ENCODE data around the gene MTF1. TPM values are rescaled to one million over a fixed set of nuclear protein-coding genes. Genes with fewer than 3 reads are reported as not detected.

MTF1 gene
- polyA plus RNA-seq, 1 donor from 2014 or later = 3.7 TPM

GRCh38 chr1:37890378-37891014 lies 31.1 kb upstream of the MTF1 start:
- no peaks in the 10 kb centered on the region for H3F3A ChIP-seq (ENCODE audit: insufficient read depth, low read length, poor library complexity, severe bottlenecking)
- no peak overlapping the region for H3K4me2 ChIP-seq (ENCODE audit: low read length)
- no peak overlapping the region for H3K9ac ChIP-seq (ENCODE audit: low read length)
- no peaks in the 10 kb centered on the region for H3K27me3 ChIP-seq (ENCODE audit: insufficient read depth, low read depth, low read length)
- TF ChIP-seq RAD21 (conservative IDR thresholded peaks at IDR 0.05) (peak; percentile 58), CTCF (IDR thresholded peaks at IDR 0.05; ENCODE audit: poor library complexity, severe bottlenecking) (peak; percentile 56), SMC3 (conservative IDR thresholded peaks at IDR 0.05; ENCODE audit: poor library complexity) (no peak)
- H2AFZ ChIP-seq (ENCODE audit: low read depth, low read length) = no peak overlapping the region
- H3K27ac ChIP-seq (ENCODE audit: low read length) = no peak overlapping the region
- H3K9me3 ChIP-seq (ENCODE audit: low read length) = no peaks in the 10 kb centered on the region
- H3K36me3 ChIP-seq (ENCODE audit: insufficient read depth, low read length) = no peaks in the 10 kb centered on the region
- no peak overlapping the region for H3K4me3 ChIP-seq (ENCODE audit: low read length)
- H3K79me2 ChIP-seq (replicated peaks; ENCODE audit: insufficient read depth, low read length) = no peaks in the 10 kb centered on the region
- H3K9me2 ChIP-seq (ENCODE audit: insufficient read depth, low read length) = no peaks in the 10 kb centered on the region
- no peaks in the 10 kb centered on the region for H4K20me1 ChIP-seq (ENCODE audit: insufficient read depth)

- no peaks in the 10 kb centered on the region for H3K36me3 ChIP-seq (ENCODE audit: insufficient read depth, low read length)
- H3K4me3 ChIP-seq (ENCODE audit: low read length) = no peak overlapping the region
Observed at GRCh38 chr1:37888022-37888700, 28.8 kb upstream of the MTF1 start.

More at GRCh38 chr1:37888022-37888700, 28.8 kb upstream of the MTF1 start:
- no peak overlapping the region for H2AFZ ChIP-seq (ENCODE audit: low read depth, low read length)
- no peaks in the 10 kb centered on the region for H3F3A ChIP-seq (ENCODE audit: insufficient read depth, low read length, poor library complexity, severe bottlenecking)
- TF ChIP-seq EZH2 (IDR thresholded peaks at IDR 0.05; ENCODE audit: borderline replicate concordance, insufficient read depth, low read length, poor library complexity, severe bottlenecking) = no peak
- TF ChIP-seq REST (IDR thresholded peaks at IDR 0.05; ENCODE audit: borderline replicate concordance) = no peak
- TF ChIP-seq EP300 (conservative IDR thresholded peaks at IDR 0.05; ENCODE audit: poor library complexity, severe bottlenecking) = no peak
- TF ChIP-seq TAF1 (IDR thresholded peaks at IDR 0.05; ENCODE audit: low read depth) = no peak
- no peak for TF ChIP-seq SMC3 (conservative IDR thresholded peaks at IDR 0.05; ENCODE audit: poor library complexity)
- no peak for TF ChIP-seq CTCF (IDR thresholded peaks at IDR 0.05; ENCODE audit: poor library complexity, severe bottlenecking)
- TF ChIP-seq MXI1 (conservative IDR thresholded peaks at IDR 0.05; ENCODE audit: poor library complexity, severe bottlenecking) = no peak
- TF ChIP-seq RAD21 (conservative IDR thresholded peaks at IDR 0.05) = no peak
- TF ChIP-seq POLR2AphosphoS5 (IDR thresholded peaks at IDR 0.05) = no peak
- H4K20me1 ChIP-seq (ENCODE audit: insufficient read depth) = no peaks in the 10 kb centered on the region
- no peaks in the 10 kb centered on the region for H3K9me2 ChIP-seq (ENCODE audit: insufficient read depth, low read length)
- H3K79me2 ChIP-seq (replicated peaks; ENCODE audit: insufficient read depth, low read length) = no peaks in the 10 kb centered on the region
- no peaks in the 10 kb centered on the region for H3K27me3 ChIP-seq (ENCODE audit: insufficient read depth, low read depth, low read length)
- no peaks in the 10 kb centered on the region for H3K9me3 ChIP-seq (ENCODE audit: low read length)
- no peak overlapping the region for H3K27ac ChIP-seq (ENCODE audit: low read length)
- no peak overlapping the region for H3K9ac ChIP-seq (ENCODE audit: low read length)
- H3K4me2 ChIP-seq (ENCODE audit: low read length) = no peak overlapping the region

Data from neural cell (in vitro differentiated cells).